Measurements from ENCODE around the gene BTN2A1.
"Not testable (repeated sequence)": the region's sequence is repeated elsewhere in the genome, so short reads cannot be mapped to it uniquely, and the experiment has no call there.

BTN2A1 gene

DNA sequence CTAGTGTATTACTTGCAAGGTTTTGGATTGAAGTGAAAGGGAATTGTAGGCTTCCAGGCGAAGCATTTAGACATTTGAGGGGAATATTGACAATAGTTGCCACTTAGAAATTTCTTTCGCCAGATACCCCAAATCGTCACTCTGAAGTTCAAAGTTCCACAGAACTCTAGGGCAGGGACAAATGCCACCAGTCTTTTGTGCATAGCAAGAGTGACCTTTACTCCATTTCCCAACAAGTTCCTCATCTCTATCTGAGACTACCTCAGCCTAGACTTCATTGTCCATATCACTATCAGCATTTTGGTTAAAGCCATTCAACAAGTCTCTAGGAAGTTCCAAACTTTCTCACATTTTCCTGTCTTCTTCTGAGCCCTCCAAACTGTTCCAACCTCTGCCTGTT is 39.0 kb upstream of the BTN2A1 start:
- not testable (repeated sequence) for H3K4me3 ChIP-seq (ENCODE audit: low read length in 2 of 2); H3K9me3 ChIP-seq (ENCODE audit: control insufficient read depth in 2 of 2, low read length in 2 of 2); H3K36me3 ChIP-seq (ENCODE audit: control insufficient read depth in 2 of 2, insufficient read depth in 2 of 2, low read length in 2 of 2); H3K27me3 ChIP-seq (ENCODE audit: control insufficient read depth in 1 of 2, insufficient read depth in 2 of 2, low read length in 2 of 2); H3K9ac ChIP-seq (ENCODE audit: low read length in 2 of 2); H3K27ac ChIP-seq (ENCODE audit: low read length)
- H3K4me1 ChIP-seq (ENCODE audit: control insufficient read depth, insufficient read depth, low read length): peaks cover 12% of the 10 kb centered on the region

DNA sequence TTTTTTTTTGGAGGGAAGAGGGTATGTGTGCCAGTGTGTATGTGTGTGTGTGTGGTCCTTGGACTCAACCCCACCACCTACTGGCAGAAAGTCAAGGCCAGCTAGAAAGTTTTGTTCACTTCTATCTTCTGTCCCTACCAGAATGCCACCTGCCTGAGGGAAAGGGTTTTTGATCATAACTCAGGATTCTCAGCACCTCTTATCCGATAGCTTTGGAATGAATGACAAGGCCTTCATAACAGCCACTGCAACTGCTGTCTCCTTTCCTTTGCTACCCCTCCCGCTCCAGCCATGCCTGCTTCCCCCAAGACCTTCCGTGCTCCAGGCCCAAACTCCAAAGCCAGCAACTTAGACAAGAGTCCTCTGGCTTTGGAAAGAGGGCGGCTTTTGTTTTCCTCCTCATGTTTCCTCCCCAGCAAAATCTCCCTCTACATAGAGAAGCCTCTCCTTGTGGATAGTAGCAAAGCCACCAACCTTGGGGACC is 37.0 kb upstream of the BTN2A1 start:
- Histone ChIP-seq H3K36me3 (ENCODE audit: control insufficient read depth in 2 of 2, insufficient read depth in 2 of 2, low read length in 2 of 2) (no peaks in the 10 kb centered on the region), H3K27ac (ENCODE audit: low read length) (peak overlapping the region; percentile 86), H3K9me3 (ENCODE audit: control insufficient read depth in 2 of 2, low read length in 2 of 2) (no peaks in the 10 kb centered on the region), H3K4me1 (ENCODE audit: control insufficient read depth, insufficient read depth, low read length) (peaks cover 16% of the 10 kb centered on the region), H3K9ac (ENCODE audit: low read length in 2 of 2) (peak overlapping the region; percentile 95 to 96), H3K4me3 (ENCODE audit: low read length in 2 of 2) (peak overlapping the region; percentile 95 to 98), H3K27me3 (ENCODE audit: control insufficient read depth in 1 of 2, insufficient read depth in 2 of 2, low read length in 2 of 2) (no peaks in the 10 kb centered on the region)

DNA sequence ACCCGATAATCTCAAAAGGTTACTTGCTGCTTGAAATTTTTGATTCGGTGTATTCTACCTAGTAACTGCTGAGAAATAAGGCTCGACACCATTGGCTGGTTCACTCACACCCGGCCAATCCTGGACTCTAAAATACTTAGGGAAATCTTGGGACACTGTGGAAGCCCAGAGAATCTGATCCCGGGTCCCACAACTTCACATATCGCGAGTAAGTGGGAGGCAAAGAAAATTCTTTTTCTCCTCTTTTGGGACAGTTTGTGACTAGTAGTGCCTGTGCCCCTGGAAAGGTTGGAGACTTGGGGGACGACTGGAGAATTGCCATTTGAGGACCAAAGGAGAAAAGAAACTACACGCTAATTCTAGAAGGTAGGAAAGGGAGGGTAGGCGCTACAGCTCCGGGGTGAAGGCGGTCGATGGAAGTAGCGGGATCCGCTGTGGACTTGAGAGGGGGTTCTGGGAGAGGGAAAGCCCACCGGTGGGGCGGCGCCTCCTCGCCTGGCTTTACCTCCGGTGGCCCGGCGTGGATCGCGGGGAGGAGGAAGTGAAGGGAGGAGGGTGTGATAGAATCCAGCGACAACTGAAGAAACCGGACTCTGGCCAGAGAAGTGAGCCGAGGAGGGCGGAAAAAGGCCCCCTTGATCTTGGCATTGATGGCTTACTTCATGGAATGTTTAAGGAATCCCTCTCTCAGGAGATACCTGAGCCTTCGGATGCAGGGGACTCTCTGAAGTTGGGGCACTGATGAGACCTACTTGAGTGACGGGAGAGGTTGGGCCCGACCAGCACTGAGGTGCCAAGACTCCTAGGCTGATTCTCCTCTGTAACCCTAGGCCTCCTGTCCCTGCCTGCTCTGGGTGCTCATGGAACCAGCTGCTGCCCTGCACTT is 36.3 kb upstream of the BTN2A1 start:
- Histone ChIP-seq H3K9ac (ENCODE audit: low read length in 2 of 2) (peak overlapping the region; percentile 95 to 96), H3K27me3 (ENCODE audit: control insufficient read depth in 1 of 2, insufficient read depth in 2 of 2, low read length in 2 of 2) (no peaks in the 10 kb centered on the region), H3K4me3 (ENCODE audit: low read length in 2 of 2) (peak overlapping the region; percentile 95 to 98), H3K36me3 (ENCODE audit: control insufficient read depth in 2 of 2, insufficient read depth in 2 of 2, low read length in 2 of 2) (peaks cover 5% of the 10 kb centered on the region in 2 donors), H3K4me1 (ENCODE audit: control insufficient read depth, insufficient read depth, low read length) (peaks cover 16% of the 10 kb centered on the region), H3K9me3 (ENCODE audit: control insufficient read depth in 2 of 2, low read length in 2 of 2) (no peaks in the 10 kb centered on the region), H3K27ac (ENCODE audit: low read length) (peak overlapping the region; percentile 86)

DNA sequence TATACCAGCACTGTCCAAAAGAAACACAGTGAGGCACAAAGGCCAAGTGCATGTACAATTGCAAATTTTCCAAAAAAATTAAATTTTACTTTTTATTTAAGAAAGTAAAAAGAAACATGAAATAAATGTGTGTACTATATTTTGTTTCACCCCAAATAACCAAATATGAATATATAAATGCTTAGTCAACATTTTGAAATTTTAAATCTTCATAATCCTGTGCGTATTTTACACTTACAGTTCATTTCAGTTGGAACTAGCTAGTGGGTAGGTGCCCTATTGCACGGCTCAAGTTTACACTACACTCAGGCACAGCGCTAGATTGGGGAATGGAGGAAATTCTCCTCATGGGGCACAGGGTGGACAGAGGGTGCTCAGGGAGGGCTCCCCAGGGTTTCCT is 35.4 kb upstream of the BTN2A1 start:
- H3K9me3 ChIP-seq (ENCODE audit: control insufficient read depth in 2 of 2, low read length in 2 of 2): no peaks in the 10 kb centered on the region
- peaks cover 16% of the 10 kb centered on the region for H3K4me1 ChIP-seq (ENCODE audit: control insufficient read depth, insufficient read depth, low read length)
- H3K4me3 ChIP-seq (ENCODE audit: low read length in 2 of 2): peak overlapping the region; percentile 95 to 98
- no peak overlapping the region for H3K9ac ChIP-seq (ENCODE audit: low read length in 2 of 2)
- H3K27me3 ChIP-seq (ENCODE audit: control insufficient read depth in 1 of 2, insufficient read depth in 2 of 2, low read length in 2 of 2): no peaks in the 10 kb centered on the region
- peaks cover 9 to 10% of the 10 kb centered on the region in 2 donors for H3K36me3 ChIP-seq (ENCODE audit: control insufficient read depth in 2 of 2, insufficient read depth in 2 of 2, low read length in 2 of 2)
- H3K27ac ChIP-seq (ENCODE audit: low read length): no peak overlapping the region

DNA sequence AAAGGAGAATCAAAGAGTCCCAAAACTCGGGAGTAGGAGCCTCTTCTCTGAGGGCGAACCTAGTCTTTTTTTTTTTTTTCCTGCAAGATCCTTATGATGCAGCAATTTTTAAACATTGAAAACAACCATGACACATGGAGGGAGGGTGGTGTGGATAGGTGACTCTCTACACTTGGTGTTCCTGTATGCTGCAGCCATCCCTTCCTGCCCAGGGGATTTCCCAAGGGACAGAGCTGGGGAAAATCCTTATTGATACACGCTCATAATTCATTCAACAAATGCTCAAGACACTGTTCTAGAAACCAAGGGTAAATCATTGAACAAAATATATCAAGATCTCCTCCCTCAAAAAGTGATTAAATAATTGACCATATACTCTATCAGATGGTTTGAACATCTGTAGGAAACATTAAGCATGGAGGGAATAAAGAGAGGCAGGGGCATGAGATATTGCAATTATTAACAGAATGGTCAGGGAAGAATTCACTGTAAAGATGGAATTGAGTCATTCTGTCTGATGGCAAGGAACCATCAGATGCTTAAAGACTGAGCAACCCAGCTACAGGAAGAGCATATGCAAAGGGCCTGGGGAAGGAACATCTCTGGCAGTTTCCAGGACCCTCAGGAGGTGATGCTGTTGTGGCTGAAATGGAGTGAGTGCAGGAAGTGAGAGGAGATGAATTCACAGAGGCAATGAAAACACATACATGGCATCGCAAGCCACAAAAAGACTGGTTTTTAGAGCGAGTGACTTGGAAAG is 30.9 kb upstream of the BTN2A1 start:
- peaks cover 22 to 27% of the 10 kb centered on the region in 2 donors for H3K36me3 ChIP-seq (ENCODE audit: control insufficient read depth in 2 of 2, insufficient read depth in 2 of 2, low read length in 2 of 2)
- no peak overlapping the region for H3K9ac ChIP-seq (ENCODE audit: low read length in 2 of 2)
- H3K9me3 ChIP-seq (ENCODE audit: control insufficient read depth in 2 of 2, low read length in 2 of 2): no peaks in the 10 kb centered on the region
- no peaks in the 10 kb centered on the region for H3K27me3 ChIP-seq (ENCODE audit: control insufficient read depth in 1 of 2, insufficient read depth in 2 of 2, low read length in 2 of 2)
- no peak overlapping the region for H3K27ac ChIP-seq (ENCODE audit: low read length)
- H3K4me1 ChIP-seq (ENCODE audit: control insufficient read depth, insufficient read depth, low read length): peaks cover 9% of the 10 kb centered on the region
- H3K4me3 ChIP-seq (ENCODE audit: low read length in 2 of 2): no peak overlapping the region

DNA sequence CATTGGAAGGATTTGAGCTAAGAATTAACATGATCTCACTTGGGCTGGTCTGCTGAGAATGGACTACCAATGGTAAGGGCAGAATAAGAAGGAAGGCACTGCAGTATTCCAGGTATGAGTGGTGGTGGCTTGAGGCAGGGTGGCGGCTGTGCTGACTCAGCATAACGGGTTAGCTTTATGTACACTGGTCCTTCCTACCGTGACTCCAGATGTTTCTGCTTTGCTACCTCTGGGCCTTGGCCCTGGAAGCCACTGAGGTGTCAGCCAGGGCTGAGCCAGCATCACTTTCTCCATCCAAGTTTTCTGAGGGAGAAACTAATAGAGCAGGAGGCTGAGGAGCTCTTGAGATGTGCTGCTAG is 30.3 kb upstream of the BTN2A1 start:
- Histone ChIP-seq H3K36me3 (ENCODE audit: control insufficient read depth in 2 of 2, insufficient read depth in 2 of 2, low read length in 2 of 2) (peaks cover 22 to 29% of the 10 kb centered on the region in 2 donors), H3K4me1 (ENCODE audit: control insufficient read depth, insufficient read depth, low read length) (peaks cover 6% of the 10 kb centered on the region), H3K9me3 (ENCODE audit: control insufficient read depth in 2 of 2, low read length in 2 of 2) (no peaks in the 10 kb centered on the region), H3K4me3 (ENCODE audit: low read length in 2 of 2) (no peak overlapping the region), H3K27ac (ENCODE audit: low read length) (no peak overlapping the region), H3K9ac (ENCODE audit: low read length in 2 of 2) (no peak overlapping the region), H3K27me3 (ENCODE audit: control insufficient read depth in 1 of 2, insufficient read depth in 2 of 2, low read length in 2 of 2) (no peaks in the 10 kb centered on the region)

DNA sequence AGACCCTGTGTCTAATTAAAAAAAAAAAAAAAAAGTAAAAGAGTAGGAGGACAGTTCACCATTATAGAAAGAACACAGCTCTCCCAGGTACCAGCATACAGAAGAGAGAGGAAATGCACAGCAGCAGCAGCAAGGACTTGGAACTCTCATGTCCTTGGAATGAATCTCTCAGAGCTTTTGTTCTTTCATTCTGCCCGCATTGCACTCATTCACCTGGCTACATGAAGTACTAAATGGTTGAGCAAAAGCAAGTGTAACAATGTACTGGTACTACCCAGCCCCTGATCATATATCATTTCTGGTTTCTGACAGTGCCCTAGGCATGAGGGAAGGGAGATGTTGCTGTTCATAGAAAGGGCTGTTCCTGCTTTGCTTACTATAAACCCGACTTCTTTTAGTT is 29.5 kb upstream of the BTN2A1 start:
- Histone ChIP-seq H3K27me3 (ENCODE audit: control insufficient read depth in 1 of 2, insufficient read depth in 2 of 2, low read length in 2 of 2) (no peaks in the 10 kb centered on the region), H3K4me1 (ENCODE audit: control insufficient read depth, insufficient read depth, low read length) (peaks cover 4% of the 10 kb centered on the region), H3K4me3 (ENCODE audit: low read length in 2 of 2) (no peak overlapping the region), H3K36me3 (ENCODE audit: control insufficient read depth in 2 of 2, insufficient read depth in 2 of 2, low read length in 2 of 2) (peaks cover 22 to 29% of the 10 kb centered on the region in 2 donors), H3K9me3 (ENCODE audit: control insufficient read depth in 2 of 2, low read length in 2 of 2) (no peaks in the 10 kb centered on the region), H3K9ac (ENCODE audit: low read length in 2 of 2) (no peak overlapping the region), H3K27ac (ENCODE audit: low read length) (no peak overlapping the region)

DNA sequence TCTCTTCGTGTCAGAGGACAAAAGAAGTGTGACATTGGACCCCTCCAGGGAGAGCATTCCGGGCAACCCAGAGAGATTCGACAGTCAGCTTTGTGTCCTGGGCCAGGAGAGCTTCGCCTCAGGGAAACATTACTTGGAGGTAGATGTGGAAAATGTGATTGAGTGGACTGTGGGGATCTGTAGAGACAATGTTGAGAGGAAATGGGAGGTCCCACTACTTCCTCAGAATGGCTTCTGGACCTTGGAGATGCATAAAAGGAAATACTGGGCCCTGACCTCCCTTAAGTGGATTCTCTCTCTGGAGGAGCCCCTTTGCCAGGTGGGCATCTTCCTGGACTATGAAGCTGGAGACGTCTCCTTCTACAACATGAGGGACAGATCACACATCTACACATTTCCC is 27.0 kb upstream of the BTN2A1 start:
- no peaks in the 10 kb centered on the region for H3K9me3 ChIP-seq (ENCODE audit: control insufficient read depth in 2 of 2, low read length in 2 of 2)
- H3K36me3 ChIP-seq (ENCODE audit: control insufficient read depth in 2 of 2, insufficient read depth in 2 of 2, low read length in 2 of 2): peaks cover 22 to 29% of the 10 kb centered on the region in 2 donors
- H3K27ac ChIP-seq (ENCODE audit: low read length): no peak overlapping the region

DNA sequence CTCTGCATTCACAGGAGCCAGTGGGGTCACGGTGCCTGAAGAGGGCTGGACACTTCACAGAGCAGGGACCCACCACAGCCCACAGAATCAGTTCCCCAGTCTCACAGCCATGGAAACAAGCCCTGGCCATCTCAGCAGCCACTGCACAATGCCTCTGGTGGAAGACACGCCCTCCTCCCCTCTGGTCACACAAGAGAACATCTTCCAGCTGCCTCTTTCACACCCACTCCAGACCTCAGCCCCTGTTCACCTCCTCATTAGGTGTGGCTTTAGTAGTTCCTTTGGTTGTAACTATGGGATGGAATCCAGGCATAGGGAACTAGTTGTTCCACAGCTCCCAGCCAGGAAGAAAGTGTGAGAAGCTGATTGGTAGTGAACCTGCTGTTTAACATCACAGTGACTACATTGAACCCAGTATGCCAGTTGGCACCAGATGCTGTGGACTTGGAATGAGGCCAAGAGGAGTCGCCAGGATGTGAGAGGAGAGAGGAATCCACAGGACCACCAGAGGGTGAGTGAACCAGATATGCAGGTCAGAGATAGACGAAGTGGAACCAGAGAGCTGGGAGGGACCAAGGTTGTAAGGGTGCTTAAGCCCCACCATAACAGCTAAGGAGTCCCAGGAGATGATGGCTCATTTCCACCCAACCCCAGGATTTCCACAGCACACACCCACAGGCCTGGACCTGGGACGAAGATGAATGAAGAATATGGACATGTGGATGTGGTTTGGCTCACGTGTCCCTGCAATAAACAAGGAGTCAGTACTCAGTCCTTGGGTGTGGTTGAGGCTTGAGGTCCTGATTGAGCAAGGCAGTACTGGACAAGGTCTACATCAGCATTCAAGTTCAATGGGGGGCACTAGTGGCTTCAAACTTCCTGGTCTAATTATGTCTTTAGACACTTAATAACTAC is 26.2 kb upstream of the BTN2A1 start:
- no peak overlapping the region for H3K9ac ChIP-seq (ENCODE audit: low read length in 2 of 2)
- H3K9me3 ChIP-seq (ENCODE audit: control insufficient read depth in 2 of 2, low read length in 2 of 2): no peaks in the 10 kb centered on the region
- no peak overlapping the region for H3K4me3 ChIP-seq (ENCODE audit: low read length in 2 of 2)
- no peaks in the 10 kb centered on the region for H3K4me1 ChIP-seq (ENCODE audit: control insufficient read depth, insufficient read depth, low read length)
- no peak overlapping the region for H3K27ac ChIP-seq (ENCODE audit: low read length)
- H3K36me3 ChIP-seq (ENCODE audit: control insufficient read depth in 2 of 2, insufficient read depth in 2 of 2, low read length in 2 of 2): peaks cover 17 to 24% of the 10 kb centered on the region in 2 donors
- no peaks in the 10 kb centered on the region for H3K27me3 ChIP-seq (ENCODE audit: control insufficient read depth in 1 of 2, insufficient read depth in 2 of 2, low read length in 2 of 2)

More for the DNA sequence above, 27.0 kb upstream of the BTN2A1 start:
- H3K27me3 ChIP-seq (ENCODE audit: control insufficient read depth in 1 of 2, insufficient read depth in 2 of 2, low read length in 2 of 2): no peaks in the 10 kb centered on the region
- no peaks in the 10 kb centered on the region for H3K4me1 ChIP-seq (ENCODE audit: control insufficient read depth, insufficient read depth, low read length)
- H3K9ac ChIP-seq (ENCODE audit: low read length in 2 of 2): no peak overlapping the region
- H3K4me3 ChIP-seq (ENCODE audit: low read length in 2 of 2): no peak overlapping the region

DNA sequence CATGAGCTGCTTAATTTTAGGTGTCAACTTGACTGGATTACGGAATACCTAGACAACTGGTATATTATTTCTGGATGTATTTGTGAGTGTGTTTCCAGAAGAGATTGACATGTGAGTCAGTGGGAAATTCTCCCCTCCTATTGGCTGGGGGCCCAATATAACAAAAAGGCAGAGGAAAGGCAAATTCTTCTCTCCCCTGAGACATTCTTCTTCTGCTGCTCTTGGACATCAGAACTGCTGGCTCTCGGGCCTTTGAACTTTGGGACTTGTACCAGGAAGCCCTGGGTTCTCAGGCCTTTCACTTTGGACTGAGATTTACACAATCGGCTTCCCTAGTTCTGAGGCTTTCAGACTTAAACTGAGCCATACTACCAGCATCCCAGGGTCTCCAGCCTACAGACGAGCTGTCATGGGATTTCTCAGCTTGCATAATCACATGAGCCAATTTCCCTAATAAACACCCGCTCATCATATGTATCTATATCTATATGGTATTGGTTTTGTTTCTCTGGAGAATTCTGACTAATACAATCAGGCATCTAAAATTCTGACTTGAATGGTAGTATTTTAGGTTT is 25.0 kb upstream of the BTN2A1 start:
- Histone ChIP-seq H3K9me3 (ENCODE audit: control insufficient read depth in 2 of 2, low read length in 2 of 2) (no peaks in the 10 kb centered on the region), H3K9ac (ENCODE audit: low read length in 2 of 2) (no peak overlapping the region), H3K27me3 (ENCODE audit: control insufficient read depth in 1 of 2, insufficient read depth in 2 of 2, low read length in 2 of 2) (no peaks in the 10 kb centered on the region), H3K4me1 (ENCODE audit: control insufficient read depth, insufficient read depth, low read length) (no peaks in the 10 kb centered on the region), H3K4me3 (ENCODE audit: low read length in 2 of 2) (no peak overlapping the region), H3K36me3 (ENCODE audit: control insufficient read depth in 2 of 2, insufficient read depth in 2 of 2, low read length in 2 of 2) (peaks cover 13 to 16% of the 10 kb centered on the region in 2 donors), H3K27ac (ENCODE audit: low read length) (no peak overlapping the region)

All from stomach smooth muscle (tissue), 2 donors.